HG02938 (cell line): ENCODE measurements around the gene LRRC15.

Experiments
- ATAC-seq: cut with Tn5 transposase; IDR thresholded peaks from one replicate; pipeline ENCODE4 v1.9.1; 2021; ENCODE audit warnings: mild to moderate bottlenecking, moderate library complexity; ENCODE audit not compliant: unreplicated experiment

LRRC15 gene

GRCh38 chr3:194364652-194365434 lies 4.7 kb downstream of the LRRC15 start:
- no peak for ATAC-seq

DNA sequence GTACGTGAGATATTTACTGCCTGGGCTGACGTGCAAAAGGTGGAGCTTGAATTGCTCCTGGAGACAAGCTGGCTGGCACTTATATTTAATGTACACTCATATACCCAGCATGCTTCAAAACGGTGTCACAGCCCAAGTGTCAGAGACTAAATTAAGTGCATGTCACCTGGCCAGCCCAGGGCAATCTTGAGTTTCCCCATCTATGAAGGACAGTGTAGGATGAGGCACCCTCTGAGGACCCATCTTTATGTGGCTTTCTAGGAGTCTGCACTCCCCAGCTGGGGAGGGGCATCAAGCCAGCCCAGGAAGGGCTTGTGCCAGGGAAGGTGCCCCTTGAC lies 5.3 kb downstream of the LRRC15 start:
- no peak for ATAC-seq

- no peak for ATAC-seq
These were observed 9.0 kb downstream of the LRRC15 start for GRCh38 chr3:194360568-194360967.

GRCh38 chr3:194357681-194358080 lies 11.9 kb downstream of the LRRC15 start:
- no peak for ATAC-seq

DNA sequence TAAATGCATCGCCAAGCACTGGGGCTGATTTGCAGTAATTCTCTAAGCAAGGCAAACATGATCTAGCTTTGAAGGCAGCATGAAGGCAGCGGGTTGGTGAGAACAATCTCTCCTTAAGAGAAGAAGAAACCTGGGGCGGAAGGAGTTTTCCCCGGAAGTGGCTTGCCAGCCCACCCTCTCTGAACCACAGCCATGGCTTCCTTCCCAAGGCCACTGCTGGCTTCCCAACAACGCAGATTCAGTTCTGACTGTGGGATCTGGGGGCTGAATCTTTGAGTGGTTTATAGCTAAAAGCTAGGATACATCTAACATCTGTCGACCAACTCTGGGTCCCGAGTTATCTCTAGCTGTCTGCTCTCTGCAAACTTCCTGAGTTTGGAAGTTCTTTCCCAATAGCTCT lies 14.2 kb downstream of the LRRC15 start:
- no peak for ATAC-seq

DNA sequence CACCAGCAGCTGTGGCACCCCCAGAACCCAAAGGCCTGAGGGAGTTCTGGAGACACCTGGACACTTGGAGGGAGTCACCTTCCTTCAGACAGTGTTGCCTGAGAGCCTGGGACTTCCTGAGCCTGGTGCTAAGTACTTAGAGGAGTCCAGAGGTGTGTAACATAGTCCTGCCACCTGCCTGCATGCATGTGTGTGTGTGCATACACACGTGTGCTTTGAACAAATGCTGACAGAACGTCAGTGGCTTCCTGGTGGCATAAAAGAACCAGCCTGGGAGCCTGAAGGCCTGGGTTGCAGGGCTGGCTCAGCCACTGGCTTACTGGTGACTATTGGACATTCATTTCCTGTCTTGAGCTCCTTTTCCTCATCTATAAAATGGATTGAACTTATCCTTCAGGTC lies 15.2 kb downstream of the LRRC15 start:
- no peak for ATAC-seq

- no peak for ATAC-seq
These were observed 16.8 kb downstream of the LRRC15 start for GRCh38 chr3:194352667-194353246.

GRCh38 chr3:194351952-194352536 lies 17.5 kb downstream of the LRRC15 start:
- ATAC-seq, result no peak

GRCh38 chr3:194351080-194351672 lies 18.4 kb downstream of the LRRC15 start, which contains the start of gene CPN2:
CPN2 (minus strand) TSS chr3:194351328; CDS start chr3:194342702, 8,626 bp downstream.
- no peak for ATAC-seq

DNA sequence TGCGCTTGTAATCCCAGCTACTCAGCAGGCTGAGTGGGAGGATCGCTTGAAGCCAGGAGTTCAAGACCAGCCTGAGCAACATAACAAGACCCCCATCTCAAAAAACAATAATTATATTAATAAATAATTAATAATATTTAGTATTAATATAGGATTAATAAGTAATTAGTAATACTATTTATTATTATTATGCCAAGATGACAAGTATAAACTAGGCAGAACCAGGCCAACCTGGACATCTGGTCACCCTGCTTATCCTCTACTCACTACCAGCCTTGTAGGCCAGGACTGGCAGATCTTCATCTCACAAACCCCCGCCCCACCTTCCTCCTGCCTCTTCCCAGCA lies 18.8 kb downstream of the LRRC15 start:
- no peak for ATAC-seq

- no peak for ATAC-seq
These were observed 21.2 kb downstream of the LRRC15 start for GRCh38 chr3:194348354-194348753.

DNA sequence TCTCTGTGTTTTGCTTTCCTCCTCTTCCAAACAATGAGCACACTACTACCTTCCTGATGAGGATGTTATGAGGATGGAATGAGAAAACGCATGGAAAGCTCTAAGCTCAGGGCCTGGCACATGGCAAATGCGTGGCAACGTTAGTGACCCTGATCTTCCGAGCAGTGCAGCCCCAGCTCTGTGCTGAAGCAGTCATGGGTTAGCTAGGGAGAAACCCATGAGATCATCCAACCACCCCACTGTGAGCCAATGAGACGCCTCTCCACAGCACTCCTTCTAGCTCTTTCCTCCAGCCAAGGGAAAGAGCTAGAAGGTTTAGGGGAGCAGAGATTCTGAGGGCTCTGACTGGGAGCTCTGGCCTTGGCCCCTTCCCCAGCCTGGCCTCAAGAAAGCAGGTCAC lies 22.9 kb downstream of the LRRC15 start:
- no peak for ATAC-seq

DNA sequence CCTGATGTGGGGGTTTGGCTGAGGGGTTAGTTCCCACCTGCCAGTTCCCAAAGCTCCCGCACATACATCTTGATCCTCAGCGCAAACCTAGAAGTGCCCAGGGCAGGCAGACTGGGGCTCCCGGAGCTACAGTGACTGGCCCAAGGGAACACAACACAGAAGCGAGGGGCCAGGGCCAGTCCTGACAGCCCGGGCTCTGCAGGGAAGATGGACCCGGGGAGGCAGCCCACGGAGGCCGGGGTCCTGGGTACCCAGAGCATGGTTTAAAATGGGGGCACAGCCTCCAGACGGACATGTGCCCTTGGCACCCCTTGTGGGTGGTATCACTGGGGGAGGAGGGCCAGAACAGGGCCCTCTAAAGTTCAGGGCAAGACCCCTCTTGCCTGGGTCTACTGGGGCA lies 23.5 kb downstream of the LRRC15 start:
- no peak for ATAC-seq

DNA sequence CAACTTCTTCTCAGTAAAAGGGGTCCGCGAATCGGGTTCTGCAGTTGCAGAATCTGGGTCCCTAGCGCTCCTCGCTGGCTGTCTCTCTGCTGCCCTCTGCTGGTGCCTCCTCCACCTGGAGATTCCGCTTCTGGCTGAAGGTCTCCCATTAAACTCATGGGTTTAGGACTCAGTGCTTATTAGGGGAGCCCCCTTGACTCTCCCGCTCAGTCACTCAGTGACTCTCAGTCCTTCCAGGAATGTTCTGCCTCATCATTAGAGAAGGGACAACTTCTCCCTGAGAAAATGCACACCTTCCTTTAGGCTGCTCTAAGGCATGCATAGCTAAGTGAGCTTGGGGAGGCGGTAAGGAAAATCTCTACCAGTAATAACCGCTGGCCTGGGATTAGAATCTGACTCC lies 25.5 kb downstream of the LRRC15 start:
- ATAC-seq, result no peak

GRCh38 chr3:194343561-194343893 lies 26.0 kb downstream of the LRRC15 start:
- ATAC-seq, result no peak

DNA sequence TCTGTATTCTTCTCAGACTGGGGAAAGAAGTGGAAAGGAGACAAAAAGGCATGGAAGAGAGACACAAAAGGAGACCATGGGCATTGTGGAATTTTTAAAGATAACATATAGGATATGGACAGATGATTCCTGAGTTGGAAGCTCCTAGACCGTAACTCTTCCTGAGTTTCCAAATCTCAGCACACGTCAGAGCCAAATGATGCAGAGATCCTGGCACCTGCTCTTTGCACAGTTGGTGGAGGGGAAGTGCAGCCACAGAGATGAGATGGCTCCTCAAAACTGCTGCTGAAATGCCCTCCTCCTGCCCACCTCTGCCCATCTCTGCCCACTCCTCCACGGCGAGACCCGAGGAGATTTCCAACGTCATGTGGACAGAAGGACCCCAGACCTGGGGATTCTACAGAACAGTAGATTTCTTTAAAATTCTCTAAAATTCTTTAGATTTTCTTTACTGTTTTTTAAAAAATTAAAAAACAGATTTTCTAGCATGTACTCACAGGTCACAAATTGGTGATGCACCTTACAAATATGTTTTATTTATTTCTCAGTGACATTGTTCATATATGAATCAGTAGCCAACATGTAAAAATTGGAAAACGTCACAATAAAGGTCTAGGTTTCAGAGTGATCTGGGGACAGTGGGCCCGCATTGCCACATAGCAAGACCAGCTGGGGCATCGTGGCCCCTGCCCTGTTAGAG lies 26.5 kb downstream of the LRRC15 start:
- ATAC-seq, result no peak

DNA sequence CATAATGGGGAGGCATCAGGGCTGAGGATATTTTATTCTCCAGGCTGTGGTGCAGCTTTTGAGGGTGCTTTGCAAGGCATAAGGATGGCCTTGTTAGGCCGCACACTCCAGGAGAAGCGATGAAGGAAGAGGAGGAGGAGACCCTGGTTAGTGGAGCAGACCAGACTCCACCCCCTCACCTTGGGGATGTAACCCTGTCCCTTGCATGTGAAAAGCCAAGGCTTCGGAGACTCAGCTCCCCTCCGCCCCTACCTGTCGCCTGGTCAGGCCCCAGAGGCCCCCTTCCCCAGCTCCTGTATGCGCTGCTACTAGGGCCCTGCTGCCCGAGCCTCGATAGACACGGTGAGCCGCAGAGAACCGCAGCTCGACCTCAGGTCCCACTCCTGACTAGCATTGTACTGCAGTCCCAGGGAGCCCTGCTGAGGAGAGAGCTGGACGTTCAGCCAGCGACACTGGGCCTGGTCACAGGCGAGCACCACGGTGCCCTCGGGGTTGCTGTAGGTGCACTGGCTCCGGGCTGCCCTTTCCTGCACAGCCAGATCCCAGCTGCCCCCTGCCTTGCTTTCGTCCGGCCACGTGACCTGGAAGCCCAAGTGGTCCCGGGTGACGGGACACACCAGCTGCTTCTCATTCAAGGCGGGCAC lies 28.7 kb downstream of the LRRC15 start:
- no peak for ATAC-seq

- no peak for ATAC-seq
These were observed 29.7 kb downstream of the LRRC15 start for GRCh38 chr3:194339840-194340239.

DNA sequence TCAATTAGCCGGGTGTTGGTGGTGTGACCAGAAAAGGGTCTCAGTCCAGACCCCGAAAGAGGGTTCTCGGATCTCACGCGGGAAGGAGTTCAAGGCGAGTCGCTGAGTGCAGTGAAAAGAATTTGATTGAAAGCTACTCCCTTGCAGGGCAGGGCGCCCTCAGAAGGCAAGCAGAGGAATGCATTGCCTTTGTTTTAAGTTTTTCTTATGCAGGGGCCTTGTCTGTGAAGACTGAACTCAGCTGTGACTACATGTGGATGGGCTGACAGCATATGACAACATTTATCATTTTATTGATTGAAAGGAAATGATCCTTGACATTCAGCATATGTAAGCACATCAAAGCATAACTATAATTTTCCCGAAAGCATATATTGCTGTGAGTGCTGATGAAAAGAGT lies 30.2 kb downstream of the LRRC15 start:
- ATAC-seq, result no peak

GRCh38 chr3:194337965-194338753 lies 31.4 kb downstream of the LRRC15 start:
- ATAC-seq, result no peak
